Epithelial cell of proximal tubule (primary cell): ENCODE data around the gene DCANP1. TPM values are rescaled to one million over a fixed set of nuclear protein-coding genes. Genes with fewer than 3 reads are reported as not detected.

ENCODE experiments used
- DNase-seq: peaks from one replicate; pipeline ENCODE4 v3.0.0-alpha.2; 2011; ENCODE audit warnings: low read depth
- H3K4me3 ChIP-seq: 2 replicates; pipeline ENCODE4 v1.5.1; 2011; ENCODE audit warnings: low read depth, mild to moderate bottlenecking, low read length
- total RNA-seq: library from RNA; depleted of rRNA; stranded (reverse); fragments of >200 nt; gene quantifications from 2 replicates; pipeline ENCODE4 v1.2.3, GENCODE V29; 2015
- TF ChIP-seq, protein P1 (sequence below): conservative IDR thresholded peaks from 2 replicates; pipeline ENCODE4 v1.5.1; 2012; ENCODE audit warnings: low read depth, mild to moderate bottlenecking, low read length

DCANP1 gene
- total RNA-seq, 1 donor from 2014 or later, result not detected

DNA sequence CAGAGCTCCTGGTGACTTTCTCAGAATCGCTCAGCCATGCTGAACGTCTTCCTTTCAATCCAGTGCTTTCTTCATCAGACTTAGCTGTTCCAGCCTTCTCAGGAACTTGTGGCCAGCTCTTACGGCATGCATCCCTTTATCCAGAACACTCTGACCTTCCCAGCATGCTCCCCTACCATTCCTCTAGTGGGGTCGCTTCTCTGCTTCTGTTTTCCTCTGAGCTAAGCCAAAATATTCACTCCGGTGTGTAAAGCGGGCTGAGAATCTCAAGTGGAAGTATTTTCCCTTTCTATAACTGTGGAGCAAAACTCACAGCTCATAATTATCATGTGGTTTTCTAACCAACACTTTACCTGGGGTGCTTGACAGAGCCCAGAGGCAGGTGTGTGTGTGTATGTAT lies 6.2 kb downstream of the DCANP1 start:
- TF ChIP-seq, protein P1, sequence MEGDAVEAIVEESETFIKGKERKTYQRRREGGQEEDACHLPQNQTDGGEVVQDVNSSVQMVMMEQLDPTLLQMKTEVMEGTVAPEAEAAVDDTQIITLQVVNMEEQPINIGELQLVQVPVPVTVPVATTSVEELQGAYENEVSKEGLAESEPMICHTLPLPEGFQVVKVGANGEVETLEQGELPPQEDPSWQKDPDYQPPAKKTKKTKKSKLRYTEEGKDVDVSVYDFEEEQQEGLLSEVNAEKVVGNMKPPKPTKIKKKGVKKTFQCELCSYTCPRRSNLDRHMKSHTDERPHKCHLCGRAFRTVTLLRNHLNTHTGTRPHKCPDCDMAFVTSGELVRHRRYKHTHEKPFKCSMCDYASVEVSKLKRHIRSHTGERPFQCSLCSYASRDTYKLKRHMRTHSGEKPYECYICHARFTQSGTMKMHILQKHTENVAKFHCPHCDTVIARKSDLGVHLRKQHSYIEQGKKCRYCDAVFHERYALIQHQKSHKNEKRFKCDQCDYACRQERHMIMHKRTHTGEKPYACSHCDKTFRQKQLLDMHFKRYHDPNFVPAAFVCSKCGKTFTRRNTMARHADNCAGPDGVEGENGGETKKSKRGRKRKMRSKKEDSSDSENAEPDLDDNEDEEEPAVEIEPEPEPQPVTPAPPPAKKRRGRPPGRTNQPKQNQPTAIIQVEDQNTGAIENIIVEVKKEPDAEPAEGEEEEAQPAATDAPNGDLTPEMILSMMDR, result no peak
- no peak overlapping the region for H3K4me3 ChIP-seq
- no peak for DNase-seq

DNA sequence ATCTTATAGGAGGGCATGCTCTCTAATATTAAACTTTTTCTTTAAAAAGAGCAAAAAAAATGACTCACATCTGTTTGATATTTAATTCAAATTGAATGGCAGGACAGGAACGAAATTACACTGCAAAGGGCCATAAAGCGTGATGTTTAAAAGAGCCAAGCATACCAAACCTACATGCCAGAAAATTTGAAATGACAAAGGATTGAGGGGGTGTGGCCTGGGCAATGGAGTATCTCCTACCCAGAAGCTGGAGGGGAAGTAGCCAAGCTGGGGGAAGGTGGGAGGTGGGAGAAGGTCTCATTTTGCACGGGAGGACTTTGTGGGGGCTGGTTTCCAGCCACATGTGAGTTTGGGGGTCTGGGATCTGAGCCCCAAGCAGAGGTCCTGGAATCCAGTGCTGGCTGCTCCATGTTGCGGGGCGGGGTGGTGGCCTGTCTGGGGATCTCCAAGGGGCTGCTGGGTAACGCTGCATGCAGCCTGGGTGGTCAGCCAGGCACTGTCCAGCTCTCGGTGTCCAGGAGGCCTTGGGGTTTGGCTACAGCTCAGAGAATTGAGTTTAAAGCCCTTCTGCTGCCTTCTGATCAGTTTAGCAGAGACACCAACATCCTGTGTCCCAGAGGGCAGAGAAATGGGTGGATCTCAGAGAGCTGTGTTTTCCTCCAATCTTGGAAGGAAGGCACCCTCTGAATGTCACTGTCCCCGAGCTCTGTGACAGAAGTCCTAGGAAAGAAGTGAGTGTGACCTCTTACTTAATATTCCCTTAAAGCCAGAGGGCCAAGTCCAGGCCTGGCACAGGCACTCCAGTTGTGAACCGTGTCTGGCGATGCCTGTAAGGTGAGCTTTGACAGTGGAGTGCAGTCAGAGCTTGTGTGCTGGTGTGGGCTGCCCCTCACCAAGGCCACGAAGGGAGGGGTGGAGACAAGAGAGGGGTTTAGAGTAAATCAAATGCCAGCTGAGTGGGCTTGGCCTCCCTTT lies 7.6 kb downstream of the DCANP1 start:
- DNase-seq, result no peak
- no peak overlapping the region for H3K4me3 ChIP-seq
- TF ChIP-seq, protein P1, result no peak

DNA sequence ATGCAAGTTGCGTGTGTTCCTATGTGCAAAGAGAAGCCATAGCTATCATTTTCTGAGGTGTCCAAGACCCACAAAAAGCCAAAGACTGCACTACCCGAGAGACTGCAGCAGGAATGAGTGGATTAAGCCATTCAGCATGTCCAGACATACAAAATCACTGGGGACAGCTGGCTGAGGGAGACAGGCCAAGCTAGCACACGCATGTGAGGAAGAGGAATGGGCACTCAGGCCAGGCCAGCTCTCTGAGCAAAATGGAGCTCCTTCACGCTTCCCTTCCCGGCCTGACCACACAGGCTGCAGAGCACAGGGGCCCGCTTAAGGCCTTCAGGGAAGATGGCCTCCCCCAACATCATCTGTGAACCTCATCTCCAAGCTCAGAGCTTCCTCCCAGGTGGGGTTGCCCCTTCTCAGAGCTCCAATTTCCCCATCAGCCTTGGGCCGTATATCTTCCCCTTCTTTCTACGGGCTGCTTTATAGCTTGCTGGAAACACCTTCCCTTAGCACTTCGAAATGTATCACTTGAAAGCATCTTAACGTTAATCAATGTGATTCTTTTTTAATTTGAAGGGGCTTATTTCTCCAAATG lies 8.4 kb downstream of the DCANP1 start:
- no peak for DNase-seq
- TF ChIP-seq, protein P1, result no peak
- no peak overlapping the region for H3K4me3 ChIP-seq

DNA sequence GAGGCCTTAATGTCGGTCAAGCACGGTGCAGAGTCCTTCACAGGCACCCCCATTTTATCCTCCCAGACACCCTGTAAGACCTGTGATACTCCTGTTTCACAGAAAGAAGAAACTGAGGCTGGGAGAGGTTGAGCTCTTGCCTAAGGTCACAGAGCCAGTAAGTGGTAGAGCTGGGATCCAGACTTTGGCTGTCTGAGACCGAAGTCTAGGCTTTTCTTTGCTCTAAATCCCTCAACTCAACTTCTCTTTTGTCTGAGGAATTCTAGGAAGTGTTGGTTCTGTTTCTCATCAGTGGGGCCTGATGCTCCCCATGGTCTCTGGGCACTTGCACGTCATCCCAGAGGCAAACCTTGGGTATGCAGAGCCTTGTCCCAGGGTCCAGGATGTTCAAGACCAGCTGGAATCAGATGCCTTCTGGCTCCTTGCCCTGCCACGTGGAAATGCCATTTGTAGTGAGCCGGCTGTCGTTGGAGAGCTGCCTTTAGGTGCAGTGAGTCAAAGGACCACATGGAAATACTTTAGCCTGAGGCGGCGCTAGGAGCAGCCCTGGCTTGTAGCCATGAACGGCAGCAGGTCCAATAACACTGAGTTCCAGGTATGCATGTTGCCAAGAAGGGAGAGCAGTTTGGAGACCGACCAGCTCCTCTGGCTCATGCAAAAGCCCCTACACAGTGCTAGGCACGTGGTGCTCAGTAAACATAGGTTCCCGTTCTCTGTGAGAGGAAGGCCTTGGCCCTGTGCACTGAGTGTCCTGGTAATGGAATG lies 9.2 kb downstream of the DCANP1 start:
- H3K4me3 ChIP-seq, result no peak overlapping the region
- TF ChIP-seq, protein P1, result no peak
- no peak for DNase-seq

DNA sequence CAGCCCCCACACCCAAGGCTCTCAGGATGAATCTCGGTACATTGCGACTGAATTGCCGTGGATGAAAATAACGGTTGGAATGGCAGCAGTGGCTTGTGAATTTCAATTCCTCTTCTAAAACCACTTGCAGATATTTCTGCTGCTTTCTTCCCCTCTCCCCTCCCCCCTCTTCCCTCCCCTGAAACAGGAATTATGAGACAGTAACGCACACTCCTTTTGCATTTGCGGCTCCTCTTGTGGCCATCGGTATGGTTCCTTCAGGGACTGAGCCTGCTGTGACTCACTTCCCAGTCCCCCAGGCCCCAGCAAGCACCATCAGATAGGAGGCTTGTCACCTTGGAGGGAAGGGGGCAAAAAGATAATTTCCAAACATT lies 9.7 kb downstream of the DCANP1 start:
- H3K4me3 ChIP-seq, result no peak overlapping the region
- no peak for DNase-seq
- TF ChIP-seq, protein P1, result no peak

DNA sequence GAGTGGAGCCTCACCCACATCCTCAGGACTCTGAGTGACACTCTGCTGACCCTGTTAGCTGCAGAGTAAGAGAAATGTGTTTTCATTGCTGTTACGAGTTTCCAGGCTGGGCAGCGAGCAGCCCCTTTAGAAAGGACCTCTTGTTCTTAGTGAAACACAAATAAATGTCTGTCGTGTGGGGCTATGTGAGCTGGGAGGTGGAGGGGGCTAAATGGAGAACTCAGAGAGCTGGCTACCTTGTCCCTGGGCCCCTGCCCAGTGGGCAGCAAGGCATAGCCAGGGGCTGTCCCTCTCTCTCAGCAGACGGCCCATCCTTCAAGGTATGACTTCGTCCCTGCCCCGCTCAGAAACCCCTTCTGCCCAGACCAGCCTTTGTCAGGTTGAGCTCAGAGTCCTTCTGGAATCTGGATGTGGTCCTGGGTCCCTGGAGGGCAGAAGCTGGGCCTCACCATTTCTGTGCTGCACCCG lies 10.2 kb downstream of the DCANP1 start:
- DNase-seq, result no peak
- TF ChIP-seq, protein P1, result no peak
- H3K4me3 ChIP-seq, result no peak overlapping the region
